Activated CD8-positive, alpha-beta memory T cell treated with anti-CD3 and anti-CD28 coated beads for 36 hours (primary cell): ENCODE results near the gene SYT2. TPM values are rescaled to one million over a fixed set of nuclear protein-coding genes. Genes with fewer than 3 reads are reported as not detected.
"Not testable (repeated sequence)": the region's sequence is repeated elsewhere in the genome, so short reads cannot be mapped to it uniquely, and the experiment has no call there.

Experiments used
- CTCF ChIA-PET: fragments of 350-600 bp; sonication (Branson Sonifier 250); formaldehyde crosslinking; loops from one replicate; lab custom pipeline; 2021; ENCODE audit warnings: antibody characterized with exemption; lab: Charles Lee
- POLR2A ChIA-PET: fragments of 350-600 bp; sonication (Branson Sonifier 250); formaldehyde crosslinking; loops from one replicate; lab custom pipeline; 2021; ENCODE audit warnings: antibody characterized with exemption; lab: Charles Lee
- total RNA-seq, 2 experiments: library from RNA; stranded (reverse); gene quantifications; one replicate each; pipeline ENCODE4 v1.2.3, GENCODE V29; 2021

The SYT2 gene
- total RNA-seq, 2 experiments from 2014 or later: not detected

DNA sequence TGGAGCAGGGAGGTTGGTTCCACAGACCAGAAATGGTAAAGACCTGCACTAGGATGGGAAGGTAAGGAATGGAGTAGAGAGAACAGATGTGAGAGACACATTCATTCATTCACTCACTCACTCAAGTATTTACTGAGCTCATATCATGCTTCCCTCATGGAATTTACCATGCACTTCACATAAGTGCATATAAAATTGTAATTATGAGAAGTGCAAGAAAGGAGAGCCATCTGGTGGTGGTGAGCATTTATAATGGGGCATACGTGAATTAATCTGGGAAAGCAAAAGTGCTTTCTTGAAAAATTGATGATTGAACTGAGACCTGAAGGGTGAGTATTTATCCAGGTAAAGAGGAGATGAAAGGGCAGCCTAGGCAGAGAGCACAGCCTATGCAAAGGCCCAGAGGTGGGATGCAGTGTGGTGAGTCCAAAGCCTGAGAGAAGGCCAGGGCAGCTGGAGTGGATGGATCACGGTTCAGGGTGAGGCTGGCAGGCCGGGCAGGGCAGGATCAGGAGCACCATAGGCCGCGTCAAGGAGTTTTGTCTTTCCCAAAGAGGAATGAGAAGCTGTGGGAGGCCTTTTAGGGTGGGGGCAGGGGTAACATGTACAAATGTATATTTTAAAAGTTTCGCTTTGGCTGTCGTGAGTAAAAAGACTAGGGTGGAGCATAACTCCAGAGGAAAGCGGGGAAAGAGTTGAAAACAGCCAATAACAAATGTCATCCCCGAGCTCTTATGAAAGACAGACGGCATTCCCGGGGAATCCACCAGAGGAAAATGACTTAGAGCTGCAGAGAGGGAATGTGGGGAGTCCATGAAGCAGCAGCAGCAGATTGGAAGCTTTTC lies 95.7 kb downstream of the SYT2 start:
- POLR2A ChIA-PET: interaction anchor here (0.8 kb wide), 1 partner anchor 12 kb away, joined by 3 read pairs; no protein-coding TSS in a partner anchor
- CTCF ChIA-PET: not testable (repeated sequence)

DNA sequence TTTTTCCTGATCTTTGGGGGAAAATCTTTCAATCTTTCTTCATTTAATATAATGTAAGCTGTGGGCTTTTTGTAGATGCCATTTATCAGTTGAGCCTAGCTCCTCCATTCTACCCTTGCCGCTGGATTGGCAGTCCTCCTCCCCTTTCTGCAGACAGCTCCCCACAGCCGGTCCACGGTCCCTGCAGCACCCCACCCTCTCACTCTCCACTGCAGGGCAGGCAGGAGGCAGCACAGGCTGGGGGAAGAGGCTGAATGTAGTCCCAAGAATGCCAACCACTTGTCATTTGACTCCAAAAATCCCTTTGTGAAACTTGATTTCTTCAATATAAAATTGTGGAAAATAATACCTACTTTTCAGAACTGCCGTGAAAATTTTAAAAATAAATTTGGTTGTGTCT lies 96.7 kb downstream of the SYT2 start:
- ChIA-PET CTCF (no interaction called here), POLR2A (no interaction called here)

DNA sequence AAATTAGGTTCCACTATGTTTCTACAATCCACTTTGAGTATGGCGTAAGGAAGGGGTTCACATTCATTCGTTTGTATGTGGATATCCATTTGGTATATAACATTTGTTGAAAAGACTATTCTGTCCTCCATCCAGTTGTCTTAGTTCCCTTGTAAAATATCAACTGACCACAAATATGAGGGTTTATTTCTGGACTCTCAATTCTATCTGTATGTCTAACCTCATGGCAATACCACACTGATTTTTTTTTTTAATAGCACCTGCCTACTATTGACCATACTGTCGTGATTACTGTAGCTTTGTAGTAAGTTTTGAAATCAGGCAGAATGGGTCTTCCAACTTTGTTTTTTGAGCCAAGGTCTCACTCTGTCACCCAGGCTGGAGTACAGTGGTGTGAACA lies 98.2 kb downstream of the SYT2 start:
- CTCF ChIA-PET: interaction anchor here (0.6 kb wide), 1 partner anchor 999 kb away, joined by 3 read pairs; no protein-coding TSS in a partner anchor

DNA sequence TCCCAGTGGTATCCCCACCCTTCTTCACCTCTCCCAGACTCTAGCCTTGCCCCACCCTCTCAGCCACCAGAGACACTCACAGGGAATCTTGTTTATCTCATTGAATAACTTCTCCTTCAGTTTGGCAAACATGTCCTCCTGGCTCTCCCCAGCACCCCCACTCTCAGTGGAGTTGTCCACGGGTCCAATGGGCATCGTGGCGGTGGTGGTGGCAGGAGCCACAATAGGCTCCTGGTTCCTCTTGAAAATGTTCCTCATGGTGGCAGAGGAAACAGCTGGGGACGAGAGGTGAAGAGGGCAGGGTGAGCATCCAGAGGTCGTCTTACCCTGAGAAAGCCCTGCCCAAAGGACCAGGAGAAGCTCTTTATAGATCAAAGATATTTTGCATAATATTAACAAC lies 104.7 kb downstream of the SYT2 start:
- ChIA-PET CTCF (no interaction called here), POLR2A (no interaction called here)

More for the DNA sequence above, 98.2 kb downstream of the SYT2 start:
- POLR2A ChIA-PET: not testable (repeated sequence)

DNA sequence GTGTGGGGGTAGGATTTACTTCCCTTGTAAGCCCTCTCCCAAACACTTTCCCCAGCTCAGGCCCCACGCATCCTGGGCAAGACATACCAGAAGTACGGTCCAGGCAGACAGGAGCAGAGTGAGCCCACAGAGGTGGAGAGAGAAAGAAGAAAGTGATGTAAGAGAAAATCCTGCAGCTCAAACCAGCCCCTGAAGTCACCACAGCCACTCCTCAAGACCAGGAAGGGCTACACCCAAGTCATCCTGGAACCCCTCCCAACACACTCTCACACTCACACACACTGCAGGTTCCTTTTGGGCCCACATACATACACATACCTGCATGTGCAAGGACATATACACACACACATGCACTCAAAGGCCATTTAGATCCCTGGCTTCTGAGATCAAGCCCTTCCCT lies 106.8 kb downstream of the SYT2 start:
- POLR2A ChIA-PET: no interaction called here
- CTCF ChIA-PET: interaction anchor here (1.1 kb wide), 1 partner anchor 130 kb away, joined by 3 read pairs; no protein-coding TSS in a partner anchor

DNA sequence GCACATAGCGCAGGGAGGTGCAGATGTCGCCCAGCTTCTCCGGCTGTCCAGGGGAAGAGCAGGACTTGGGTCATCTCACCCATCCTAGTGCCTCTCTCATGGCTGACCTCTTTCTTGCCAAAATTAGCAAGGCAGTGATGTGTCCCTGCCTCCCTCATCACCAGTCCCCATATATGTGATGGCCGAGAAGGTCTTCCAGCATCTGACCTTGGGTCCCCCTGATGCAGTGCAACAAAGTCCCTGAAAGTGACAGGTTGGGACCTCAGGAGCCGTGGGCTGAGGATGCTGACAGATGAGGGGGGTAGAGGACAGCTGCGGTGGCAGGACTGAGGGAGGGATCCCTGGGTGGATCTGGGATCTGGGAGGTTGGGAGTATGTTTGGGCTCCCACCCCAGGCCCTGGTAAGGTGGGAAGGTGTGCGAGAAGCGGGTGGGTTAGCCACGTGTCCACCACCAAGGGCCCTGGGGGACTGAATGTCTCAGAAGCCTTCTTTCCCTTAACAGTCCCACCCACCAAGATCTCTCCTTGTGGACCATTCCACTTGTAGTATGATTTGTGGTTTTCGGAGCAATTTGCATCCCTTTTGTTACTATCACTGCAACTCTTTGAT lies 109.7 kb downstream of the SYT2 start:
- CTCF ChIA-PET: interaction anchor here (0.7 to 0.8 kb wide), 3 partner anchors 119 to 258 kb away, joined by 3 to 5 read pairs (median 4); no protein-coding TSS in a partner anchor
- POLR2A ChIA-PET: no interaction called here

DNA sequence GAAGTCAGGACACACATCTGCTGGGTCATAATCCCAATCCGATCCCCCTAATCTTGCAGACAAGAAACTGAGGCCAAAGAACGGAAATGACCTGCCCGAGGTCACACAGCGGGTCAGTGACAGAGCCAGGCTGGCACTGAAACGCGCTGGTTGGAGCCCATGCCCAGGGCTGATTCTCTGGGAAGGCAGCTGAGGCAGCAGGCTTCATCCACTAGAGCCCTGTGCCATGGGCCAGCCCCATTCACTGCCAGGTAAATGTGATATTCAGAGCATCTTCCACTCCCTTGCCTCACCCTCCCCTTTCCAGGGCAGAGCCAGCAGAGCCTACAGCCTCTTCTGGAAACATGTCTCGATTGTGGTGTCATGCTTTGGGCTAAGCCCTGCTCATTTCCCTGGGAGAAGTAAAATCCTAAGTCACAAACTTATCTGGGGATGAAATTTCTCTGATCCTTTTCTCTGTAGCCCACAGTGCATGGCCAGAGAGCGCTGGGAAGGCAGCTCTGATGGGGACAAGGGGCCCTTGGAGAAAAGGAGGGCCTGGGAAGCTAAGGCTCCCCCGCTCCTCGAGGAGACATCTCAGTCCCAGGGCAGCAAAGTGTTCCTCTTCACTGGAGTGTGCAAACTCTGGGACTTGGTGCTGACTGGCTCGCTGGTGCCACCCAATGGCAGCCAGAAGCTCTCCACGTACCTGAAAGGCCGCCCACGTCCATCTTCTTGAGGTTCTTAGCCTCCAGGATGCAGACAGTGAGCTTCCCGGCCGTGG lies 110.4 kb downstream of the SYT2 start:
- CTCF ChIA-PET: interaction anchor here (0.7 to 0.8 kb wide), 3 partner anchors 119 to 258 kb away, joined by 3 to 5 read pairs (median 4); no protein-coding TSS in a partner anchor

DNA sequence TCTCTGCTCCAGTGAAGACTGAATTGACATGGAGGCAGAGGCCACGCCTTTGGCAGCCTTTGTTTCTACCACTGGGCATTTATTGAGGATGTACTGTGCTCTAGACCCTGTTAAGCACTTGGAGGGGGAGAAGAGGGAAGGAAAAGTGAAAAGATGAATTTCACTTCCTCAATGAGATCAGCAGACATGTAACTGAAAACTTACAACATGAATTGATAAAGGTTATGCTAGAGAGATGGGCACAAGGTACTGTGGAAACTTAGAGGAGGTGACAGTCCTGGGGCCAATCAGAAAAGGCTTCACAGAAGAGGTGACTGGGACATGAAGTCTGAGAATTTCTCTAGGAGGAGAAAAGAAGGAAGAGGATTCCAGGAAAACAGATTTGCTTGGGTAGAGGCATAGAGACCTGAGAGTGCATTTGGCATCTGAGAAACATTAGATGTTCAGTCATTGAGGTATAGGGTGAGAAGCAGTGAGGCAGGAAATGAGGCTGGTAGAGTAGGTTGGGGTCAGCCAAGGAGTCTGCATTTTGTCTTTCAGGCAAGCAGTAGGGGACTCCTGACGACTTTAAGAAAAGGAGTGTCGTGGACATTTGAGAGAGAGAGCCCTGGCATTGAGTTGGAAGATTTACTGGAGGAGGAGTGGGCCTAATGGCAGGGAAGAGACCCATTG lies 113.0 kb downstream of the SYT2 start:
- ChIA-PET CTCF (no interaction called here), POLR2A (no interaction called here)

More for the DNA sequence above, 110.4 kb downstream of the SYT2 start:
- POLR2A ChIA-PET: no interaction called here

DNA sequence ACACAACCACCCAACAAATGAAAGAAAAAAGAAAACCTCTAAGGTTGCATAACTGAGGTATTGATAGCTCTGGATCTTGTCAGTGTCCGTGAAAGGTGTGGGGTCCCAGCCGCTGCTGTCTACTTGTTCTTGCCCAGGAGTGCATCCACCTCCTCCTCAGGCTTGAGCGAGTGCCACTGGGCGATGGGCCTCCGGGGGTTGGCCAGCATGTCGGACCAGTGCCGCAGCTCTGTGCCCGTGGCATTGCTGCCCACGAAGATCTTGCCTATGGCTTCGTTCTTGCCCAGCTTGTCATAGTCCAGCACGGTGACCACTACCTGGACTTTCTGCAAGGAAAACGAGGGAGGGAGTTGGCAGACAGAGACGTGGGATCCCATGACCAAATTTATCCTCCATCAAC lies 113.6 kb downstream of the SYT2 start:
- POLR2A ChIA-PET: no interaction called here
- CTCF ChIA-PET: no interaction called here

DNA sequence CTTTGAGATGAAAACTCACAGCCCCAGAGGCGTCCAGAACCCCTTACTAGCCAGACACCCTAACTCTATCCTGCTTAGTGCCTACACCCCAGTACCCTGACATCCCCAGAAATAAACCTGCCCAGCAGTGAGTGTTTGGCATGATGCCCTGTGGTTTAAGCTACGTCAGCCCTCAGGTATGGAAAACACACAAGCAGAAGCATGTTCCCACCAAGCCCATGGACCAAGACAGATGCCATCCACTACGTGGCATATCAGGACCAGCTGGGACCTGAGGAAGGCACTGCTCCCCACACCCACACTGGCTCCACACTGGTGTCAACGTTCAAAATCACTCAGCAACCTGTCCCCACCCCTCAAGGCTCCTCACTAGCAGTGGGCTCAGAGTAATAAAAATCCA lies 116.4 kb downstream of the SYT2 start:
- POLR2A ChIA-PET: no interaction called here
- CTCF ChIA-PET: no interaction called here

DNA sequence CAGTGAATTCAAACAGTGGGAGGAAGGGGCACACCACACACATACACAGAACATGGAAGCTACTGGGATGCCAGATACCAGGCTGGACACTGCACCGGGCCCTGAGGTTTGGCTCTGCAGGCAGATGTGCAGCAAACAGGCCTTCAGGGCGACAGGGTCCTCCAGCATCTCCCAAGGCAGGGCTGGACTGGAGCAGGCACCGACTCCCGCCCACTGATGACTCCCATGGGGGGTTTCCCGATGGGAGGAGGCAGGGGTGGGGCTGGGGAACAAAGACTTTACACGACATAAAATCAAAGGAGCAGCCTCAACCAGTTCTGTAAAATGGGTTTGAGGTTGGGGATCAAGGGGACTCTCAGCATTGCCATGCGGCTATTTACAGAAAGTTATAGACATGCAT lies 118.1 kb downstream of the SYT2 start:
- CTCF ChIA-PET: no interaction called here
- POLR2A ChIA-PET: no interaction called here

DNA sequence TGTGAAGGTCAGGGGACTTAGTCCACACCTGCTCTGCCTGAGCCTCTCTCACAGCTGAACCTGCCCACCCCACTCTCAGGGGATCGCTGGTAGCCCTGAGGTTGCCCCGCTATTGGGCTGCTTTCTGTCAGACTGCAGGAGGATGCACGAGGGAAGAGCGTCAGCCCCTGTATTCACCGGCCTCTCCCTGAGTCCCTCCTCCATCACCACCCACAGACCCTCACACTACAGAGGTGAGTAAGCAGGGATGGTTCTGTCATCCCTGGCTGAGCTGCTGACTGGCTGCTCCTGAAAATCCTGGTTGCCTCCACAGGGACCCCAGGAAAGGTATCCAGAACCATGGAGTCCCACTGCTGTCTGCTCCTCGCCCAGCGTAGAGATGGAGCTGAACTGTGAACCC lies 118.7 kb downstream of the SYT2 start:
- CTCF ChIA-PET: no interaction called here

DNA sequence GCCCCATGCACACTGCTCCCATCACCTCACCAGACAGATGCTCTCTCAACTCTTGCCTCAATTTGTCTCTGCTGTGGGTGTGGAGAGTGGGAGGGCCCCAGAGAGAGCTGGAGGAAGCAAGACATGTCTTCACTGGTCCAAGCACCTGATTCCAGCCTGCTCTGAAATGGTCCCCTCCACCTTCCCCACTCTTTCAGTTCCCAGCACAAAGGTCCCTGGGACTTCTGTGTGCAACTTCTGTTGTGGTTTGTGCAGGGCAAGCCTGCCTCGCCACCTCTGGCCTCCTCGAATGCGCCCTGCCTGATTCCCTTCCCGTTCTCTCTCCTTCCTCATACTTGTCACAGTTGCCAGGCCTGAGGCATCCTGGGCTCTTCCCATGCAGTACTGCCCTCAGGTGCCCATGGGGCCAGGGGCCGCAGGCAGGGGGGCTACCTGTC lies 119.3 kb downstream of the SYT2 start:
- CTCF ChIA-PET: no interaction called here
- POLR2A ChIA-PET: no interaction called here

More for the DNA sequence above, 118.7 kb downstream of the SYT2 start:
- POLR2A ChIA-PET: no interaction called here

DNA sequence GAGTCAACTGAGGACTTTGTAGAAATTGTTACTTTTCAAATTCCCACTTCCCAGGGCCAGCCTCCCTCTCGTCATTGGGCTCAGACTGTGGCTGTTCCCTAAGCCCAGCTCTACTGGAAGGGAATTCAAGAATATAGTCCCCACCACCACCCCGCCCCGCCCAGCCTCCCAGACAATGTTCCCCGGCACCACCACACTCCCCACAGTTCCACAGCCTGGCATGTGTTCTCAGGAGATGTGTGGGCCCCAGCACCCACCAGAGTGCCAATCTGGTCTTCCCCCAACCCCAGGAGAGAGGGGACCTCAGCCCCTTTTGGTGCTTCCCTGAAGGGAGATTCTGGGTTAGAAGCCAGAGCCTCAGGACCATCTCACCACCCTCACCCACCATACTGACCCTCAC lies 120.1 kb downstream of the SYT2 start:
- ChIA-PET POLR2A (no interaction called here), CTCF (no interaction called here)

DNA sequence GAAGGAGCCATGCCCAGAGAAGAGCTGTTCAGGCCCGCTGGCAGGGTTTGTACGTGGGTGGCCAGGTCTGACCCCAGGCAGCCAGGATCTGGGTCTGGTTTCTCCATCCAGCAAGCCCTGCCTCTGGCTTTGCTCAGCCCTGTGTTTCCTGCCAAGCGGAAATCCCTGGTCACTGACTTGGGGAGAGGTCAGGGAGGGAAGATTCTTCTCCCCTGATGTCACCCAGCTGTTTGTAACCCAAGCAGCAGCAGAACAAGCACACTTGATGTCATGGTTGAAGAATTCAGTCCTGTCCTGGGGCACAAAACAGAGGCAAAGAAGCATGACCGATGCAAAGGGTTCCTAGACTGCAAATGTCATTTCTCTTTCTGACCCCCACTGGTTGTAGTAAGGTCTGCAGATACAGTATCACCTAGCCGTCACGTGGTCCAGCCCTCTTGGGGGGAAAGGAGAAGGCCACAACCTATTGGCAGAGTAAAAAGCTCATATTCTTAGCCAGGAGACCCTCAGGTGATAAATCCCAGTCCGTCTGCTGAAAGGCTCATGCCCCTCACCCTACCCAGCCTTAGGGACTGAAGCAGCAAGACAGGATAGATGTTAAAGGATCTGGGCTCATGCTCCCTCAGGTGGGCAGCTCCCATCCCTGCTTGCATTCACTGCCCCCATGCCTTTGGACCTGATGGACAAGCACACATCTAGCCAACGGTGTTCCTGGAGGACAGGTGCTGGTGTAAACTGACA lies 120.9 kb downstream of the SYT2 start:
- ChIA-PET POLR2A (no interaction called here), CTCF (no interaction called here)

DNA sequence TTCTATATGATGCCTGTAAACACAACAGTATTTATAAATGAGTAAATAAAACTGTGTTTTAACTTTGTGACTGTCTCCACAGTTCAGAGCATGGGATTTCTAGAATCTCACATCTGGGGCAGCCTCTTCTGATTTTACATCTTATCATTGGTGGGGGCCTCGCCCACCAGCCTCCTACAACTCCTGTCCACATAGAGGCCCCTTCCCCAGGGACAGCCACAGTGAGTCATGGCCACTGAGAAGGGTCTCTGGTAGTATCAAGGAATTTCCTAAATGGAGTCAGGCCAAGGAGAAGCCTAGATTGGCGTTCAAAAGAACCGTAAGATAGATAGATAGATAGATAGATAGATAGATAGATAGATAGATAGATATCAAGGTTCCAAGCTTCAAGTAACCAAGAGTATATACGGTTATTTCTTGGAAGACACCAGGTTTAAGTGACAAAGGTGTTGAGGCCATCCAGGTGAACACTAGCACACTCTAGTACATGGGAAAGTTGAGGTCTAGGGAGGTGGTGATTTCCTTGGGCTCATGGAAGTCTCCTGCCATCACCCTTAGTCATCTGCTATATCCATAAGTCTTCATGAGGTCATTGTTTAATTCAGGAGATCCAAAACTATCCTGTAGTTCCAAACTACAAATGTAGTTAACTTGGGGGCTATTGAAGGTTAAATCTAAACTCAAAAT lies 121.6 kb downstream of the SYT2 start:
- ChIA-PET POLR2A (no interaction called here), CTCF (no interaction called here)

DNA sequence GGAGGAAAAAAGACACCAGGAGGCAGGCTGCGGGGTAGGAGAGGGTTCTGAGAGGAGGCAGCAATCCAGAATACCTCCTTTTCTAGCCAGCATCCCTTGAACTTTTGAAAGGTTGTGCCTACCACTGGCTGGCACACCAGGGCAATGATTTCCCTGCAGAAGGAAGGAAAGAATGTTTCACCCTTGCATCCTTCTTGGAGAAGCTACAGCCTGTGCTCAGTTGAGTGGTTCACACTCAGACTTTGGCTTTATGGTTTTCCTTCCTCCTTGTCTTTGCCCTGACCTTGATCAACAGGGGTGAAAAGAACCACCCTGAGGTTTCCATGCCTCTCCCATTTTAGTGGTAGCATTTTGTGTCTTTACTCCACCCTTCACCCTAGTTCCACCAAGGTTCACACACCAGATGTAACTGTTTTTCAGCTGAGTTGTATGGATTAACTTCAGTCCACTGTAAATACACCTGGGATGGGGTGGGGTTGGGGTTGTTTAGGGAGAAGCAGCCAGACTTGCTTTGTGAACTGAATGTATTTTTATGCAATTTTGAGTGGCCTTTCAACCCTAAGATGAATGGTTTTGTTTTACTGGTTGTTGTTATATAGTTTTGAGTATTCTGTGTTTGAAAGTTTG lies 122.3 kb downstream of the SYT2 start:
- CTCF ChIA-PET: no interaction called here
- POLR2A ChIA-PET: no interaction called here

DNA sequence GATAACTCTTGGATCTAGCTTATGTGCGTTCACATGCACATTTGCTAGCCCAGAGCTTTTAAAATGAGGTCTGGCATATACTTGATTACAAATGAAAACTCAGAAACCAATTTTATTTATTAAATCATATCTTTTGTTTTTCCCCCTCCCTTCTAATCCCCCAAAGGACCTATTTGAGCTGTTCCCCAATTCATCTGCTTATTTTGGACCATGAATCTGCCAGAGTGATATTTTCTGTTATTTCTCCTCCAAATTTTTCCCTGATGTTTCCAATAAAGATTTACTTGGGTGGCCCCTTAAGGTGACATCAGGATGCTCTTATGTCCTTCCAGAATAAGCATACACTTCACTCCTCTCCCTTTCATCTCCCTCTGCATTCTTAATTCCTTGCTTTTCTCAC lies 123.4 kb downstream of the SYT2 start:
- ChIA-PET POLR2A (no interaction called here), CTCF (no interaction called here)
